Stimulated activated CD4-positive, alpha-beta T cell treated with anti-CD3 and anti-CD28 coated beads, Interleukin-15, amount 100 ng/mL, for 48 hours (primary cell): ENCODE results near the gene UNC13A.

Source experiments
- DNase-seq, 2 donors: peaks; one replicate each; pipeline ENCODE4 v3.0.0-alpha.2; 2020; ENCODE audit warnings: low read depth in 2 of 2

The UNC13A gene

GRCh38 chr19:17669419-17669818 is 18.7 kb downstream of the UNC13A start:
- DNase-seq, result no peak

GRCh38 chr19:17665058-17665457 is 23.1 kb downstream of the UNC13A start:
- no peak for DNase-seq

DNA sequence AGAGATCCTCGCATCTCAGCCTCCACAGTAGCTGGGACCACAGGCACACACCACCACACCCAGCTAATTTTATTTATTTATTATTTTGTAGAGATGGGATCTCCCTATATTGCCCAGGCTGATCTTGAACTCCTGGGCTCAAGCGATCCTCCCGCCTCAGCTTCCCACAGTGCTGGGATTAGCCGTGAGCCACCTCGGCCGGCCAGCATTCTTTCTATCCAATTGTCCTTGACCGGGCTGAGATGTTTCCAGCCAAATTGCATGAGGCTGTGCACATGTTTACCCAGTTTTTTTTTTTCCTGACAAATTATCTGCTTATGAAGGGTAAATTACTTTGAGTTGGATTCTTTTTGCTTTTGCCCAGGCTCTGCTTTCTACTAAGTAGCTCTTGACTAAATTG is 28.2 kb downstream of the UNC13A start:
- no peak for DNase-seq

DNA sequence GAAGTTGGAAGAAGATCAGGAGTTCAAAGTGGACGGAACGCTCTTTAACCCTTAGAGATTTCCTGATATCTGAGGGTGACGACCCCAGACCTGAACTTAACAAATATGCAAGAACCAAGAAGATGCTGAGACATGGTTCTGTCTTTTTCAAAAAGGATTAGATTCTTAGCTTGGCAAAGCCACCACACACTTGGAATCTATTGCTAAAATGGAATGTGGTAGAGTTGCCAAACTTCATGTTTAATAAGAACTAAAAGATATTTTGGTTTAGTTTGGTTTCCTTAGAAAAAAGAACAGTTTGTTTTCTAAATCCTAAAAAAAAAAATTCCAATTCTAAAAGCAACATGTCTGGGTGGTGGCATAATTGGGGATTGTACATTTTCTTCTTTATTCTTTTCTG is 29.5 kb downstream of the UNC13A start:
- DNase-seq, result no peak

DNA sequence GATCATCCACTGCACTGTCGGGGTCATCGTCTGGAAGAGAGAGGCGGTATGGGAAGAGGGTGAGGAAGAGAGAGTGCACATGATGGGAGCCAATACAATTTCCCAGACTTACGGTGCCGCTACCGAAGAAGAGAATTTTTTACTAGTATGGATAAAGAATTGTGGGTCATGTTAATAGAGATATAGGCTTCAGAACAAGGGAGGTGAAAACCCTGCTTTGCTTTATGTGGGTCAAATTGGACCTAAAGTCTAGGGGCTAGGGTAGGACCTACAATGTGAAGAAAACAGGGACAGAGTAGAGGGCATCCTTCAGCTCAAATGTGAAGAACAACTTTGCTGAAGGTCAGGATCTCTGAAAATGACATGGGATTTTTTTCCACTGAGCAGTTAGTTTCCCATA is 29.9 kb downstream of the UNC13A start:
- DNase-seq, result no peak

DNA sequence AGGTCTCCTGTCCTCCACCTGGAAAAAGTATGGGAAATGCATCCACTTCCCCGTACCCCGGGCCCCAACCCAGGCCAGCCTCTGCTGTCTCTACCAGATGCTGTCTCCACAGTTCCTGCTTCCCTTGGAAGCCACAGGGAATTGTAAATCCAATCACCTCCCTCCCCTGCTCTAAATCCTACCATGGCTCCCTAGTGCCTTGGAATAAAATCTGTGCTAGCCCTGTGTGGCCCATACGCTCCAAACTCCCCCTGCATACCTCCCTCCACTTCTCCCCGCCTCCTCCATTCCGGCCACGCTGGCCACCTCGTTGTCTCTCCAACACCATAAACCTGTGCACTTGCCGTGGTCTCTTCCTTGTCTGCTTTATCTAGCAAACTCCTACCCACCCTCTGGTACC is 31.2 kb downstream of the UNC13A start:
- DNase-seq, result no peak

GRCh38 chr19:17655751-17656472 is 32.2 kb downstream of the UNC13A start:
- no peak for DNase-seq

GRCh38 chr19:17654993-17655392 is 33.2 kb downstream of the UNC13A start:
- no peak for DNase-seq

GRCh38 chr19:17652627-17653026 is 35.5 kb downstream of the UNC13A start:
- no peak for DNase-seq

- DNase-seq, result no peak
Measured at GRCh38 chr19:17648786-17649185, 39.4 kb downstream of the UNC13A start.

GRCh38 chr19:17648097-17648660 is 40.0 kb downstream of the UNC13A start:
- DNase-seq, result no peak

DNA sequence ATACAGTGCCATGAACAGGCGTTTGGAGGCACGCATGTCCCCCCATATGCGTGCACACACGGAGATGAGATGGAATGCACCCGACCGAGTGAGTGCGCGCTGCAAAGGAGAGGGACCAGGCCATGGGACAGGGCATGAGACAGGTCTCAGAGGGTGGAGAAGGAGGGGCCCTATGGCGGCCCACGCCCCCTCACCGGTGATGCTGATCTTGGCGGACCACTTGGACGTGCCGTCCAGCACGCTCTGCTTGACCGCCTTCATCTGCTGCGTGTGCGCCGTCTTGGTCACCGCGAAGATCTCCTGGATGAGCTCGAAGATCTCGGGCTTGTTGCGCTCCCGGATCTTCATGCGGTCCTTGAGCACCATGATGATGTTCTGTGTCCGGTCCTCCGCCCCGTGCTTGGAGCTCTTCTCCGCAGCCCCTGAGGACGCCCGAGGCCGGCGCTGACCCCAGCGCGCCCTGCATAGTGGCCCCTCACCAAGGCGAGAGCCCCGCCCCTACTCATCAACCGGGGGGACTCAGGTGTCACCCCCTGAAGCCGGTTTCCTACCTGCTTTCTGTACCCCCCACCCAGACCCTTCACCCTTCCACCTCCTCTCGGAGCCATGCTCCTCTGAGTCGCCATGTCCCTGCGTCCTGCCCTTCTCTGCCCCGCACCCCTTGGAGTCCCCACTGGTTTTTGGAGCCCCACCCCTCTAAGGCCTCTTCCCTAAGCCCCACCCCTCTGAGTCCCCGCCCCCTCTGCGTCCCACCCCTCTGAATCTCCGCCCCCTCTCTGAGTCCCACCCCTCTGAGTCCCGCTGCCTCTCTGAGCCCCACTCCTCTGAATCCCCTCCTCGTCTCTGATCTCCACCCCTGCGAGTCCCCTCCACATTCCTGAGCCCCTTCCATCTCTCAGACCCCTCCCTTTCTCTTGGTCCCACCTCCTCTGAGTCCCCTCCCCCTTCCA is 40.8 kb downstream of the UNC13A start:
- no peak for DNase-seq

DNA sequence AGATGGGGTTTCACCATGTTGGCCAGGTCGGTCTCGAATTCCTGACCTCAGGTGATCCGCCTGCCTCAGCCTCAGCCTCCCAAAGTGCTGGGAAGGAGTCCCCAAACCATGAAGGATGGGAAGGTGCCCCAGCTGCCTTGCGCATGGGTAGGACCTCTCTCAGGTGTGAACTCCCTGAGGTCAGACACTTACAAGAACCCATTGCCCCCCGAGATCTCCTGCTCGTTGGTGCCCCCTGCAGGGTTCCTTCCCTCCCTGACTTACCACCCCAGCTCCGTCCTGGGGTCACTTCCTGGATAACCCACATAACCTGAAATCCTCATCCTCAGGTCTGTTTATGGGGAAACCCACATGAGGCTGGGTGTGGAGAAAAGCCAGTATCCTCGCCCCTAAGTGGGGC is 41.7 kb downstream of the UNC13A start:
- DNase-seq, result no peak

DNA sequence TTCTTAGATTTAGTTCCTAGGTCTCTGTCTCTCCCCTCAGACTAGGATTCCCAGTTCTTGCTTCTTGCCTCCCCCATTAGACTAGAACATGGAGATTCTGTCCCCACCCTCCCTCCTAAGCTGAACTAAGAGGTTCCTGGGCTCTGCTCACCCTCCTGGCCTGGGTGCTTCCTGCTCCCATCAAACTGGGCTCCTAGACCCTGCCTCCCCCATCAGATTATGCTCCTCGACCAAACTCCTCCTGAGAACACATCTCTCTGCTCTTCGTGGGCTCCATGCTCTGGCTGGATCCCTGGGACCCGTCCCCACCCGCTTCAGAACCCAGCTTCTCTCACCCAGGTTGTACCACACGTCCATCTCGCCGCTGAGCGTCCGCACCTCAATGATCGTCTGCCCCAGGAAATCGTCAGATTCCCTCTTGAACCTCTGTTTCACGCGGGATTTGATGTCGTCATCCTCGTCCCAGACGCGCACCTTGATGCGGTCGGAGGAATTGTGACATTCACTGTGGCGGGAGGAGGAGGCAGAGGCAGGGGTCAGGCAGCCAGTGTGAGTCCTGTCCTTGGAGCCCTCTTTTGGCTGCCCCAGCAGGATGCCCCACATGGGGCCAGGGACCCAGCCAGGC is 42.7 kb downstream of the UNC13A start:
- no peak for DNase-seq

GRCh38 chr19:17642656-17643055 is 45.5 kb downstream of the UNC13A start:
- no peak for DNase-seq

- no peak for DNase-seq
Measured at GRCh38 chr19:17641846-17642245, 46.3 kb downstream of the UNC13A start.

DNA sequence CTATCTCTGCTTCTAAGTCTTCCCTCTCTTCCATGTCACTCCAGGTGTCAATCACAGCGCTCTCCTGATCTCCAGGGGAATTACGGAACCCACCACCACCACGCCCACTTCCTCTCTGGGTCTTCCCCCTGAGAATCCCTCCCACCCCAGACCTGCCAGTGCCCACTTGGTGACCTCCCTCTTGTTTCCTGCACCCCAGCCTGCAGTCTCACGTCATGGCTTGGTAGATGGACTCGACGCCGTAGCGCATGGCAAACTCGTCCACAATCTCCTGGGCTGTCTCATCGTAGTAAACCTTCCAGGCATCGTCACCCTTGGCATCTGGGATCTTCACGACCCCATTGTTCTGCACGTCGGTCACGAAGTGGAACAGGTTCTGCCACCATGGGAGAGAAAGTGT is 47.0 kb downstream of the UNC13A start:
- no peak for DNase-seq

DNA sequence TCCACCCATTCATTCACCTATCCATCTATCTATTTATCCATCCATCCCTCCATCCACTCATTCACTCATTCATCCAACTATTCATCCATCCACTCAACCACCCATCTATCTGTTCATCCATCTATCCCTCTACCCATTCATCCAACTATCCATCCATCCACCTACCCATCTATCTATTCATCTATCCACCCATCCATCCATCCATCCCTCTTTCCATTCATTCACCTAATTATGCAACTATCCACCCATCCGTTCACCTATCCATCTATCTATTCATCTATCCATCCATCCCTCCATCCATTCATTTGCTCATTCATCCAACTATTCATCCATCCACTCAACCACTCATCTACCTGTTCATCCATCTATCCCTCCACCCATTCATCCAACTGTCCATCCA is 54.5 kb downstream of the UNC13A start:
- no peak for DNase-seq

DNA sequence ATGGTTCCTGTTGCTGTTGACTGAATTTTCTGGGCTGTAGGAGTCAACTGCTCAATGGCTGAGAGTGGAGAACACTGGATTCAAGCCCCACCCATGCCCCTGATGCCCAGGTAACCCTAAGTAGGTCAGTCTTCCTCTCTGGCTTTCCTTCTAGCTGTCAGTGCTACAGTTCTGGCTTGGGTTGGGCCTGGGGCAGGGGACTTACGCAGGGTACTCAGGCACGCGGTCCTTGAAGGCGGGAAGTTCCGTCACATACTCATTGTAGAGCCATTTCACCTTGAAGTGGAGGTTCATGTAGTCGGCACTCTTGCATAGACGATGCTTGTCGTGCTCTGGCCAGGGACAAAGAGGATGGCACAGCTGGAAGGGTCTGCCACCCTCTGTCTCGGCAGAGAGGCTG is 55.6 kb downstream of the UNC13A start:
- no peak for DNase-seq

- no peak for DNase-seq
Measured at GRCh38 chr19:17629760-17630159, 58.4 kb downstream of the UNC13A start.

GRCh38 chr19:17627921-17628320 is 60.2 kb downstream of the UNC13A start:
- DNase-seq, result no peak

- DNase-seq, result no peak
Measured at GRCh38 chr19:17627161-17627560, 61.0 kb downstream of the UNC13A start.
